ENCODE data around the gene CTIF. TPM values are rescaled to one million over a fixed set of nuclear protein-coding genes. Genes with fewer than 3 reads are reported as not detected.

CTIF gene
- total and polyA plus RNA-seq, 11 donors: 21.2 to 93.0 (median 68.0) TPM

GRCh38 chr18:48820483-48821250 is 281.8 kb downstream of the CTIF start:
- H3K36me3 ChIP-seq: peaks cover 0 to 26% (median 12%) of the 10 kb centered on the region in 9 donors
- peaks cover 0 to 34% (median 16%) of the 10 kb centered on the region in 12 donors for H3K4me1 ChIP-seq
- intact Hi-C loops (cut with DNase I): loop anchor here in 1 of 10 donors (5.0 kb wide), 1 partner anchor 38 kb away; no protein-coding TSS in a partner anchor
- WGBS, 4 donors: 94 to 96% (median 95%) methylated on average over 11 of the region's 11 CpGs
- DNase-seq: peak in 4 of 5 donors; percentile 16 to 59 (median 17)
- H3K4me3 ChIP-seq: no peak overlapping the region
- H3K27me3 ChIP-seq: no peaks in the 10 kb centered on the region
- TF ChIP-seq POLR2A (IDR thresholded peaks at IDR 0.05): no peak
- no peak for TF ChIP-seq CTCF (IDR thresholded peaks at IDR 0.05)
- peaks cover 0 to 7% (median 0%) of the 10 kb centered on the region in 12 donors for H3K9me3 ChIP-seq
- no peak for ATAC-seq
- peak overlapping the region in 1 of 12 donors; percentile 30 for H3K27ac ChIP-seq

DNA sequence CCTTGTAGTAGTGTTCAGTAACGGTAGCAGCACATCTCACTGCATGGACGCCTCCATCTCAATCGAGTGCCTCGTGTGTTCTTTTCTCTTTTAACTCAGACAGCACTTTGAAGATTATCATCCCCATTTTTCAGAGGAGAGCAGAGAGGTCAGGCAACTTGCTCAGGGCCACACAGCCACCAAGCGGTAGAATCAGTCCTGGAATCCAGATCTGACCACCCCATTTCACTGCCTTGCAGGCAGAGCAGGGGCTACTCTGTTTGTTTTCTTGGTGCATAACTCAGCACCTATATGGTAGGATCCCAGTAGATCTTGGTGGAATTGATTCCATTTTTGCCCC is 282.4 kb downstream of the CTIF start:
- WGBS, 4 donors: 93 to 97% (median 95%) methylated on average over 5 of the region's 5 CpGs
- H3K4me1 ChIP-seq: peaks cover 0 to 40% (median 20%) of the 10 kb centered on the region in 12 donors

DNA sequence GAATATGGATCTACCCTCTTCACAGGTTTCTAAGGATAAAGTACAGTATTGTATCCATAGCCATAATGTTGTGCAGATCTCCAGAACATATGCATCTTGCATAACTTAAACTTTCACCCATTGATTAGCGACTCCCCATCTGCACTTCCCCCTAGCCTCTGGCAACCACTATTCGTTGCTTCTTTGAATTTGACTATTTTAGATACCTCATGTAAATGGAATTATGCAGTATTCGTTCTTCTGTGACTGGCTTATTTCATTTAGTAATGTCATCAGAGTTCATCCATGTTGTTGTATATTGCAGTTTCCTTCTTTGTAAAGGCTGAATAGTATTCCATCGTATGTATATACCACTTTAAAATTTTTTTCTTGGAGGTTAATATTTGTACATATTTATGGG is 283.0 kb downstream of the CTIF start:
- H3K9me3 ChIP-seq: peaks cover 0 to 7% (median 0%) of the 10 kb centered on the region in 12 donors
- peaks cover under 1 to 46% (median 26%) of the 10 kb centered on the region in 12 donors for H3K4me1 ChIP-seq
- peaks cover 0 to 25% (median 12%) of the 10 kb centered on the region in 9 donors for H3K36me3 ChIP-seq
- H3K27me3 ChIP-seq: no peaks in the 10 kb centered on the region
- no peak for ATAC-seq
- intact Hi-C loops (cut with DNase I): loop anchor here in 1 of 10 donors (5.0 kb wide), 1 partner anchor 40 kb away; no protein-coding TSS in a partner anchor
- no peak overlapping the region for H3K4me3 ChIP-seq
- WGBS, 4 donors: 67 to 81% (median 72%) methylated on average over 4 of the region's 4 CpGs
- TF ChIP-seq CTCF (IDR thresholded peaks at IDR 0.05) (no peak), POLR2A (IDR thresholded peaks at IDR 0.05) (no peak)
- no peak overlapping the region for H3K27ac ChIP-seq
- DNase-seq: no peak

More for the DNA sequence above, 282.4 kb downstream of the CTIF start:
- Histone ChIP-seq H3K27me3 (no peaks in the 10 kb centered on the region), H3K36me3 (peaks cover 0 to 26% (median 12%) of the 10 kb centered on the region in 9 donors), H3K27ac (no peak overlapping the region), H3K4me3 (no peak overlapping the region), H3K9me3 (peaks cover 0 to 7% (median 0%) of the 10 kb centered on the region in 12 donors)
- DNase-seq (peak in 2 of 5 donors; percentile 9 to 10), ATAC-seq (no peak)
- TF ChIP-seq POLR2A (IDR thresholded peaks at IDR 0.05) (no peak), CTCF (IDR thresholded peaks at IDR 0.05) (no peak)
- intact Hi-C loops (cut with DNase I): loop anchor here in 1 of 10 donors (5.0 kb wide), 1 partner anchor 39 kb away; no protein-coding TSS in a partner anchor

All from heart left ventricle (tissue), 16 donors.